Adrenal gland (tissue), 5 donors: ENCODE results near the gene SERPINA6.

ENCODE experiments used
- POLR2A ChIP-seq, 2 donors: fragments of 450-650 bp; IDR thresholded peaks; one replicate each; pipeline ENCODE4 v1.6.1; 2017; ENCODE audit warnings: antibody characterized with exemption in 2 of 2, mild to moderate bottlenecking in 2 of 2, moderate library complexity in 1 of 2
- TF ChIP-seq, protein P1 (sequence below), 6 experiments: fragments of 450-650 bp in 4 of 6; fragments of 200-600 bp in 2 of 6; sonication (generic) in 1 of 6; IDR thresholded peaks; 1 replicate in 5 of 6; 2 replicates in 1 of 6; pipeline versions ENCODE4 v1.5.1 to v1.8.0; 2016 to 2021; ENCODE audit warnings: antibody characterized with exemption in 6 of 6, mild to moderate bottlenecking in 2 of 6, moderate library complexity in 1 of 6
- donor health status: DM: no; HTN: no; CAD: no.

DNA sequence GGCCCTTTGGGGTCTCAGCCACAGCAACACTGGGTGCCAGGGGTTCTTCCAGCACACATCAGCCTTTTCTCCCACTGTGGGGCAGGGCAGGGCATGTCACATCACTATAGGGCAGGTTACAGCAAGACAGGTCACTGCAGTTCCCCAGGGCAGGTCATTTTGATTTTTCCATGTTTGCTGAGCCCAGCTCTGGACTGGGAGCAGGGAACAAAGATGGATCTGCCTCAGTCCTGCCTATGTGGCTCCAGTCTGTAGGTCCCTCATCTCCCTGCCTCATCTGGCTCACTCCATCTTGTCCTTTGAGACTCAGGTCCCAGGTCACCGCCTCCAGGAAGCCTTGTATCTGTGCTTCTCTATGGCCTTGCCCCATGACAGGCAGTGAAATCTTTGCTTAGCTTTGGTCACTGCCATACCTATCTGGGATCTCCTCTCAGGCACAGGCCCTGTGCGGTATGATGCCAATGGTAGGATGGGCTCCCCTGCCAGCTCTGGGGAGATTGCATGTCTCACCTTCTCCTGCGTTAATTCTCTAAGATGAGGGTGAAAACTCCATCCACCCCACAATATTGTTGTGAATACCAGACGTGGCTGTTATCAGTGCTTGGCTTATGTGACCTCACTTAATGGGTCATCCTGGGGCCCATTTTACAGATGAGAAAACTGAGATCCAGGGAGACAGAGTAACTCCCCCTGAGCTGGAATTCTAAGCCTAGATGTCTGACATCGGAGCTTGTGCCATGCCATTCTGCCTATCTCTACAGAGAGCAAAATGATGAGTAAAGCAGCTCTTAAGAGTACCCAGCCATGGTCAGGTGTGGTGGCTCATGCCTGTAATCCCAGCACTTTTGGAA is 1.5 kb downstream of the SERPINA6 start:
- TF ChIP-seq, protein P1, sequence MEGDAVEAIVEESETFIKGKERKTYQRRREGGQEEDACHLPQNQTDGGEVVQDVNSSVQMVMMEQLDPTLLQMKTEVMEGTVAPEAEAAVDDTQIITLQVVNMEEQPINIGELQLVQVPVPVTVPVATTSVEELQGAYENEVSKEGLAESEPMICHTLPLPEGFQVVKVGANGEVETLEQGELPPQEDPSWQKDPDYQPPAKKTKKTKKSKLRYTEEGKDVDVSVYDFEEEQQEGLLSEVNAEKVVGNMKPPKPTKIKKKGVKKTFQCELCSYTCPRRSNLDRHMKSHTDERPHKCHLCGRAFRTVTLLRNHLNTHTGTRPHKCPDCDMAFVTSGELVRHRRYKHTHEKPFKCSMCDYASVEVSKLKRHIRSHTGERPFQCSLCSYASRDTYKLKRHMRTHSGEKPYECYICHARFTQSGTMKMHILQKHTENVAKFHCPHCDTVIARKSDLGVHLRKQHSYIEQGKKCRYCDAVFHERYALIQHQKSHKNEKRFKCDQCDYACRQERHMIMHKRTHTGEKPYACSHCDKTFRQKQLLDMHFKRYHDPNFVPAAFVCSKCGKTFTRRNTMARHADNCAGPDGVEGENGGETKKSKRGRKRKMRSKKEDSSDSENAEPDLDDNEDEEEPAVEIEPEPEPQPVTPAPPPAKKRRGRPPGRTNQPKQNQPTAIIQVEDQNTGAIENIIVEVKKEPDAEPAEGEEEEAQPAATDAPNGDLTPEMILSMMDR (IDR thresholded peaks at IDR 0.05), result no peak
- TF ChIP-seq POLR2A (IDR thresholded peaks at IDR 0.05), result no peak
